IMR-90 (cell line): ENCODE measurements around the gene CES1. TPM values are rescaled to one million over a fixed set of nuclear protein-coding genes. Genes with fewer than 3 reads are reported as not detected.

Source experiments
- ATAC-seq: fragments of 200-7000 bp; cut with Tn5 transposase; 2 replicates; pipeline ENCODE4 v1.9.1; 2020; ENCODE audit warnings: low read depth, mild to moderate bottlenecking, moderate library complexity
- BruUV-seq: library from RNA; stranded (reverse); fragments of 400-500 nt; replicated peaks from 2 replicates; lab custom pipeline; 2021; lab: Mats Ljungman, UMichigan
- CTCF ChIA-PET: fragments of 300-600 bp; formaldehyde crosslinking; extraction: SDS; loops from one replicate; lab custom pipeline; 2021; ENCODE audit warnings: antibody characterized with exemption; lab: Yijun Ruan, JAX
- POLR2A ChIA-PET: fragments of 300-600 bp; sonication (Branson Sonifier 250); formaldehyde crosslinking; loops from one replicate; lab custom pipeline; 2022; ENCODE audit warnings: antibody characterized with exemption; ENCODE audit not compliant: unreplicated experiment; lab: Charles Lee
- DNase-seq: peaks from one replicate; pipeline ENCODE4 v3.0.0; 2013
- H2AFZ ChIP-seq: replicated peaks from 2 replicates; pipeline ENCODE3; 2013; ENCODE audit warnings: low read length, mild to moderate bottlenecking; ENCODE audit not compliant: poor library complexity
- H2AK5ac ChIP-seq: 2 replicates; pipeline ENCODE4 v1.6.1; 2013; ENCODE audit warnings: low read depth, low read length, inconsistent platforms
- H2AK9ac ChIP-seq: replicated peaks from 2 replicates; pipeline ENCODE3; 2013; ENCODE audit warnings: mild to moderate bottlenecking, low read depth, low read length, moderate library complexity; ENCODE audit not compliant: poor library complexity
- H2BK120ac ChIP-seq: 2 replicates; pipeline ENCODE4 v1.6.1; 2013; ENCODE audit warnings: low read depth, low read length, inconsistent platforms
- H2BK15ac ChIP-seq: 3 replicates; pipeline ENCODE4 v1.6.1; 2013; ENCODE audit warnings: low read depth, low read length, inconsistent platforms
- H2BK20ac ChIP-seq: 2 replicates; pipeline ENCODE4 v1.6.1; 2013; ENCODE audit warnings: low read depth, mild to moderate bottlenecking, inconsistent platforms, low read length, moderate library complexity
- H2BK5ac ChIP-seq: 2 replicates; pipeline ENCODE4 v1.6.1; 2013; ENCODE audit warnings: mild to moderate bottlenecking, low read depth, low read length, inconsistent platforms; ENCODE audit not compliant: poor library complexity, severe bottlenecking
- H3K14ac ChIP-seq: replicated peaks from 2 replicates; pipeline ENCODE4 v1.6.1; 2013; ENCODE audit warnings: low read depth, low read length, inconsistent platforms
- H3K18ac ChIP-seq: 2 replicates; pipeline ENCODE4 v1.6.1; 2013; ENCODE audit warnings: low read depth, low read length, control low read depth
- H3K23ac ChIP-seq: 2 replicates; pipeline ENCODE4 v1.6.1; 2013; ENCODE audit warnings: low read depth, low read length, inconsistent platforms
- H3K27ac ChIP-seq: 2 replicates; pipeline ENCODE4 v1.5.1; 2013; ENCODE audit warnings: mild to moderate bottlenecking, control low read depth, low read length; ENCODE audit not compliant: insufficient read depth
- H3K27me3 ChIP-seq: 2 replicates; pipeline ENCODE4 v1.6.1; 2013; ENCODE audit warnings: low read length; ENCODE audit not compliant: control insufficient read depth, insufficient read depth
- H3K36me3 ChIP-seq: 2 replicates; pipeline ENCODE4 v1.6.1; 2013; ENCODE audit warnings: low read length, mixed read lengths; ENCODE audit not compliant: control insufficient read depth, insufficient read depth
- H3K4ac ChIP-seq: 2 replicates; pipeline ENCODE4 v1.6.1; 2013; ENCODE audit warnings: low read depth, low read length, inconsistent platforms
- H3K4me1 ChIP-seq: 2 replicates; pipeline ENCODE4 v1.6.1; 2013; ENCODE audit warnings: low read length, mixed read lengths; ENCODE audit not compliant: control insufficient read depth, insufficient read depth
- H3K4me2 ChIP-seq: 2 replicates; pipeline ENCODE4 v1.6.1; 2013; ENCODE audit warnings: low read depth, mild to moderate bottlenecking, control low read depth, low read length, moderate library complexity
- H3K4me3 ChIP-seq: 2 replicates; pipeline ENCODE4 v1.5.1; 2013; ENCODE audit warnings: low read depth, mild to moderate bottlenecking, control low read depth, low read length, moderate library complexity; ENCODE audit not compliant: insufficient read depth
- H3K56ac ChIP-seq: 2 replicates; pipeline ENCODE4 v1.6.1; 2013; ENCODE audit warnings: low read length, inconsistent platforms; ENCODE audit not compliant: insufficient read depth; ENCODE audit errors: extremely low read depth
- H3K79me1 ChIP-seq, 2 experiments: 2 replicates each; pipeline ENCODE4 v1.6.1; 2013; ENCODE audit warnings: low read length in 2 of 2, inconsistent platforms in 1 of 2, low read depth in 1 of 2
- H3K9ac ChIP-seq: 2 replicates; pipeline ENCODE4 v1.6.1; 2013; ENCODE audit warnings: low read depth, low read length, control low read depth
- H3K9me1 ChIP-seq: 2 replicates; pipeline ENCODE4 v1.6.1; 2013; ENCODE audit warnings: low read length, inconsistent platforms; ENCODE audit not compliant: insufficient read depth
- H3K9me3 ChIP-seq: 2 replicates; pipeline ENCODE4 v1.6.1; 2013; ENCODE audit warnings: low read length; ENCODE audit not compliant: control insufficient read depth, insufficient read depth
- H4K20me1 ChIP-seq: 2 replicates; pipeline ENCODE4 v1.6.1; 2013; ENCODE audit warnings: low read length, inconsistent platforms; ENCODE audit not compliant: insufficient read depth
- H4K5ac ChIP-seq: 2 replicates; pipeline ENCODE4 v1.6.1; 2013; ENCODE audit warnings: mild to moderate bottlenecking, low read depth, low read length, control low read depth
- H4K8ac ChIP-seq, 2 experiments: 2 replicates each; pipeline ENCODE4 v1.6.1; 2013; ENCODE audit warnings: low read depth in 2 of 2, low read length in 2 of 2, control low read depth in 1 of 2, inconsistent platforms in 1 of 2
- H4K91ac ChIP-seq: 2 replicates; pipeline ENCODE4 v1.6.1; 2013; ENCODE audit warnings: low read depth, low read length, inconsistent platforms; ENCODE audit not compliant: insufficient read depth
- BHLHE40 ChIP-seq: fragments of 150-350 bp; IDR thresholded peaks from 2 replicates; pipeline ENCODE4 v1.6.1; 2016; ENCODE audit warnings: mild to moderate bottlenecking, low read depth, low read length
- CEBPB ChIP-seq: IDR thresholded peaks from 2 replicates; pipeline ENCODE4 v1.6.1; 2012; ENCODE audit warnings: low read depth, low read length, improper control_type of control experiment
- CHD1 ChIP-seq: IDR thresholded peaks from 2 replicates; pipeline ENCODE4 v1.6.1; 2012; ENCODE audit warnings: low read depth, low read length, improper control_type of control experiment
- ELK1 ChIP-seq: fragments of 150-350 bp; IDR thresholded peaks from 2 replicates; pipeline ENCODE4 v1.6.1; 2016; ENCODE audit warnings: low read depth, mild to moderate bottlenecking, low read length, moderate library complexity, borderline replicate concordance
- FOS ChIP-seq: fragments of 150-350 bp; IDR thresholded peaks from 2 replicates; pipeline ENCODE4 v1.6.1; 2016; ENCODE audit warnings: low read depth, low read length
- MAFK ChIP-seq: IDR thresholded peaks from 2 replicates; pipeline ENCODE4 v1.6.1; 2012; ENCODE audit warnings: low read depth, low read length, improper control_type of control experiment
- MAZ ChIP-seq: IDR thresholded peaks from 2 replicates; pipeline ENCODE4 v1.6.1; 2012; ENCODE audit warnings: low read depth, mild to moderate bottlenecking, low read length, improper control_type of control experiment, moderate library complexity, borderline replicate concordance
- MXI1 ChIP-seq: IDR thresholded peaks from 2 replicates; pipeline ENCODE4 v1.6.1; 2012; ENCODE audit warnings: low read depth, mild to moderate bottlenecking, low read length, moderate library complexity, borderline replicate concordance
- NFE2L2 ChIP-seq: fragments of 150-350 bp; IDR thresholded peaks from 2 replicates; pipeline ENCODE4 v1.6.1; 2016; ENCODE audit warnings: low read depth, mild to moderate bottlenecking, low read length
- POLR2A ChIP-seq: IDR thresholded peaks from 2 replicates; pipeline ENCODE4 v1.6.1; 2012; ENCODE audit warnings: mild to moderate bottlenecking, low read depth, low read length
- RAD21 ChIP-seq: IDR thresholded peaks from 2 replicates; pipeline ENCODE4 v1.6.1; 2012; ENCODE audit warnings: low read length, improper control_type of control experiment
- RCOR1 ChIP-seq: IDR thresholded peaks from 2 replicates; pipeline ENCODE4 v1.6.1; 2012; ENCODE audit warnings: mild to moderate bottlenecking, low read length, improper control_type of control experiment; ENCODE audit not compliant: insufficient replicate concordance
- RFX5 ChIP-seq: IDR thresholded peaks from 2 replicates; pipeline ENCODE4 v1.8.0; 2012; ENCODE audit warnings: low read depth, mild to moderate bottlenecking, low read length, moderate library complexity
- SMC3 ChIP-seq: fragments of 150-350 bp; IDR thresholded peaks from 2 replicates; pipeline ENCODE4 v1.6.1; 2016; ENCODE audit warnings: low read depth, mild to moderate bottlenecking, antibody characterized with exemption, low read length, moderate library complexity
- USF2 ChIP-seq: fragments of 150-350 bp; IDR thresholded peaks from 2 replicates; pipeline ENCODE4 v1.6.1; 2017; ENCODE audit warnings: mild to moderate bottlenecking, antibody characterized with exemption, low read length, low read depth
- WGBS, 2 experiments: methylation state at CpG; one replicate each; pipeline versions ENCODE4 v1.1.5 to v1.1.7; 2013; ENCODE audit warnings: missing lambda C conversion rate in 2 of 2; ENCODE audit not compliant: insufficient read length in 1 of 2; ENCODE audit errors: extremely low coverage in 2 of 2; 5-methylcytosine and 5-hydroxymethylcytosine counted together
- dilution Hi-C: fragments of 300-500 bp; cut with HindIII; formaldehyde crosslinking; loops from one replicate; pipeline ENCODE4 v1.14.3; 2018; ENCODE audit warnings: low sequenced_read_pairs; ENCODE audit not compliant: unreplicated experiment
- in situ Hi-C: fragments of 300-500 bp; cut with MboI; formaldehyde crosslinking; loops from 3 replicates; pipeline ENCODE4 v1.14.3; 2019; ENCODE audit warnings: low sequenced_read_pairs, inconsistent platforms, mixed read lengths
- intact Hi-C: fragments of 100-400 bp; cut with micrococcal nuclease; formaldehyde crosslinking; loops from 2 replicates; pipeline ENCODE4 v1.10.0; 2022
- polyA plus RNA-seq, 3 experiments: library from polyadenylated mRNA; depleted of rRNA; stranded (reverse); fragments of >200 nt; gene quantifications; 2 replicates each; pipeline ENCODE4 v1.2.3, GENCODE V29; 2012; ENCODE audit warnings: low replicate concordance in 1 of 3
- total RNA-seq: library from RNA; depleted of rRNA; stranded (reverse); fragments of >200 nt; gene quantifications from 2 replicates; pipeline ENCODE4 v1.2.3, GENCODE V29; 2012
- TF ChIP-seq, protein P1 (sequence below): conservative IDR thresholded peaks from 2 replicates; pipeline ENCODE4 v1.5.1; 2012; ENCODE audit warnings: mild to moderate bottlenecking, low read depth, low read length, improper control_type of control experiment

CES1 gene
- total and polyA plus RNA-seq, 2 of the 4 experiments (the other 2 are of a cell fraction) = 0.03 TPM; not detected in 1

DNA sequence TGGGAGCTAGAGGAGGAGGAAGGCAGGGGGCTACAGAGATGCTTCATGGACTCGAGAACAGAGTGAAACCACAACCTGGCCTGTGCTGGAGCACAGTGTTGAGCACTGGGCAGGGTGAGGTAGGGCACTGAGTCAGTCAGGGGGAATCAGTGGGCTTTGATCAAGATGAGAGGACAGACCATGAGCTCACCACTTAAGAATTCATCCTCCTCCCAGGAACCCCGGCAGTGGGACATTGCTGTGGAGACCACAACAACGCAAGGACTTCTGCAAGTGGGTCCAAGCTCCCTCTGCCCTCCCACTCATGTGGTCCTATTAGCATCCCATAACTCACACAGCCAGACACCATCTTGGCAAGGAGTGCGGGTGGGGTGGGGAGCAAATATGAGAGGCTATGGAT, 44.0 kb upstream of the CES1 start:
- no peak overlapping the region for H3K4ac ChIP-seq
- in situ Hi-C loops = no loop called here
- H3K14ac ChIP-seq = no peak overlapping the region
- 20% methylated on average over 1 of the region's 4 CpGs; no CpG with 5 or more reads in 1 of the 2 experiments for WGBS, 2 experiments
- ChIA-PET POLR2A (no interaction called here), CTCF (no interaction called here)
- no peak overlapping the region for H3K27ac ChIP-seq
- H2BK20ac ChIP-seq = no peak overlapping the region
- H3K23ac ChIP-seq = no peak overlapping the region
- no peaks in the 10 kb centered on the region for H3K9me3 ChIP-seq
- no peak overlapping the region for H3K56ac ChIP-seq
- no TSS peak for BruUV-seq
- H3K27me3 ChIP-seq = no peaks in the 10 kb centered on the region
- H4K91ac ChIP-seq = no peak overlapping the region
- no peaks in the 10 kb centered on the region for H3K36me3 ChIP-seq
- no peaks in the 10 kb centered on the region for H3K79me1 ChIP-seq
- no peak overlapping the region for H2AK9ac ChIP-seq
- no peak overlapping the region for H2BK120ac ChIP-seq
- no peak overlapping the region for H2BK5ac ChIP-seq
- H4K20me1 ChIP-seq = no peaks in the 10 kb centered on the region
- no peak overlapping the region for H3K4me2 ChIP-seq
- H2BK15ac ChIP-seq = no peak overlapping the region
- no peak overlapping the region for H3K4me3 ChIP-seq
- no peak overlapping the region for H3K18ac ChIP-seq
- intact Hi-C loops = no loop called here
- H3K9me1 ChIP-seq = no peaks in the 10 kb centered on the region
- DNase-seq = peak; percentile 1
- H2AK5ac ChIP-seq = no peak overlapping the region
- no peak for ATAC-seq
- H3K4me1 ChIP-seq = no peaks in the 10 kb centered on the region
- H2AFZ ChIP-seq = peak overlapping the region; percentile 32
- no peak overlapping the region for H4K8ac ChIP-seq
- H3K9ac ChIP-seq = no peak overlapping the region
- no peak for TF ChIP-seq RFX5
- TF ChIP-seq, protein P1, sequence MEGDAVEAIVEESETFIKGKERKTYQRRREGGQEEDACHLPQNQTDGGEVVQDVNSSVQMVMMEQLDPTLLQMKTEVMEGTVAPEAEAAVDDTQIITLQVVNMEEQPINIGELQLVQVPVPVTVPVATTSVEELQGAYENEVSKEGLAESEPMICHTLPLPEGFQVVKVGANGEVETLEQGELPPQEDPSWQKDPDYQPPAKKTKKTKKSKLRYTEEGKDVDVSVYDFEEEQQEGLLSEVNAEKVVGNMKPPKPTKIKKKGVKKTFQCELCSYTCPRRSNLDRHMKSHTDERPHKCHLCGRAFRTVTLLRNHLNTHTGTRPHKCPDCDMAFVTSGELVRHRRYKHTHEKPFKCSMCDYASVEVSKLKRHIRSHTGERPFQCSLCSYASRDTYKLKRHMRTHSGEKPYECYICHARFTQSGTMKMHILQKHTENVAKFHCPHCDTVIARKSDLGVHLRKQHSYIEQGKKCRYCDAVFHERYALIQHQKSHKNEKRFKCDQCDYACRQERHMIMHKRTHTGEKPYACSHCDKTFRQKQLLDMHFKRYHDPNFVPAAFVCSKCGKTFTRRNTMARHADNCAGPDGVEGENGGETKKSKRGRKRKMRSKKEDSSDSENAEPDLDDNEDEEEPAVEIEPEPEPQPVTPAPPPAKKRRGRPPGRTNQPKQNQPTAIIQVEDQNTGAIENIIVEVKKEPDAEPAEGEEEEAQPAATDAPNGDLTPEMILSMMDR = no peak
- no peak for TF ChIP-seq FOS
- TF ChIP-seq MAZ = no peak
- no peak for TF ChIP-seq MXI1
- no peak for TF ChIP-seq POLR2A
- TF ChIP-seq CHD1 = no peak
- no peak for TF ChIP-seq BHLHE40
- no peak for TF ChIP-seq RAD21
- TF ChIP-seq USF2 = no peak
- TF ChIP-seq RCOR1 = no peak
- no peak for TF ChIP-seq NFE2L2
- TF ChIP-seq CEBPB = no peak
- no peak for TF ChIP-seq MAFK
- no peak for TF ChIP-seq ELK1
- TF ChIP-seq SMC3 = no peak
- H4K5ac ChIP-seq = no peak overlapping the region
- dilution Hi-C loops = no loop called here
